NCI-H1694 (cell line): Measurements from ENCODE around the gene PPIG.
"Not testable (repeated sequence)": the region's sequence is repeated elsewhere in the genome, so short reads cannot be mapped to it uniquely, and the experiment has no call there.

Experiments used
- DNase-seq: peaks from one replicate; lab custom pipeline; 2025; lab: John Stamatoyannopoulos, UW

The PPIG gene

GRCh38 chr2:169664600-169664977 lies 80.4 kb downstream of the PPIG start:
- DNase-seq, result no peak

DNA sequence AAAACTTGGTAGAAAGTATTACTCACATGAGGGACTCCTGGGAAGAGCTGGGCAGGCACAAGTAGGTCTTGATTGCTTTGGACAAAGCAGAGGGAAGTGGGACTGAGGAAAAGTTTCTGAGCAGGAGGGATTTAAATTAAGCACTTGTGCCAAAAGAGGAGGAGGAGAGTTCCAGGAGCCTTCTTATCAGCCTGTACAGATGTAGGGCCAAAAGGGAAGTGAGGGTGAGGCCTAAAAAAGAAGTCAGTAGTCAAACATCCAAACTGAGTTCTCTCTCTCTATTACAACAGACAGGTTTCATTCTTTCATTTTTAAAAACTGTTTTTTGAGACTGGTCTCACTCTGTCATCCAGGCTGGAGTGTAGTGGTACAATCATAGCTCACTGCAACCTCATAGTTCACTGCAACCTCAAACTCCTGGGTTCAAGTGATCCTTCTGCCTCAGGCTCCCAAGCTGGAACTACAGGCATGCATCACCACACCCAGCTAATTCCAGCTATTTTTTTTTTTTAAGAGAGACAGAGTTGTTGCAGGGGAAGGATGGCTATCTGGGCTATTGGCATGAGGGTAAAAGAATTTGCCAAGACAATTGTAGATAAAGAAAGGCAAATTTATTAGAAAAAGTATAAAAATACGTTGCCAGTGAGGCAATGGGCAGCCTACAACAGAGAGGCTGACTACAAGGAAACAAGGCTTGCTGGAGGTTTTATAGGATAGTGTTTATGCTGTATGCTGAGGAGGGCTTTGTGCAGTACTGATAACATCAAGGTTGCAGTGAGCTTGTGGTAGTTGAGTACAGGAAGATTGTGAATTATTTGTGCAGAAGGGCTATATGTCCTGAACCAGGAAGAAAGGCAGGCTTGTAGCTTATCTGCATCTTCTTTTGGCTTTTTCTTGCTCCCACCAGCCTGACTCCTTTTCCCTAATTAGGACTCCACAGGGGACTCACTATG lies 81.1 kb downstream of the PPIG start:
- DNase-seq, result no peak

GRCh38 chr2:169667583-169667982 lies 83.4 kb downstream of the PPIG start:
- DNase-seq, result no peak

- DNase-seq, result no peak
Measured at GRCh38 chr2:169670215-169670651, 86.1 kb downstream of the PPIG start.

GRCh38 chr2:169670937-169671336 lies 86.8 kb downstream of the PPIG start:
- DNase-seq, result no peak

GRCh38 chr2:169672406-169672805 lies 88.3 kb downstream of the PPIG start:
- no peak for DNase-seq

- no peak for DNase-seq
Measured at GRCh38 chr2:169673106-169673505, 89.0 kb downstream of the PPIG start.

DNA sequence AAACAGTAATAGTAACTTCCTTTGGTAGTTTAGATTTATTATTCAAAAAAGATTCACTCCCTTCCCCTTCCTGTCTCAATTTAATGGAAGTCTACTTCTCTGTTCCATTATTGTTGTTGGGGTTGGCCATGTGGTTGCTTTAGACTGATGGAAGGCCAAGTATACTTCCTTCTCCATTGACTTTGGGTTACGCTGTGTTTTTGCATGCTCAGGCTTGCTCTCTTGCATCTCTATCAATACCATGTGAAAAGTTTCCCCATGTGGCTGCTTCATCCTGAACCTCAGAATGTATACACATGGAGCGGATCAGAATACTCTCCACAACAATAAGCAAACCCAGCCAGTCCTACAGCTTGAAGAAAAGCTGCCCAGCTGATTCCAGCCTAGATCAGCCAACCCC lies 89.8 kb downstream of the PPIG start:
- no peak for DNase-seq

DNA sequence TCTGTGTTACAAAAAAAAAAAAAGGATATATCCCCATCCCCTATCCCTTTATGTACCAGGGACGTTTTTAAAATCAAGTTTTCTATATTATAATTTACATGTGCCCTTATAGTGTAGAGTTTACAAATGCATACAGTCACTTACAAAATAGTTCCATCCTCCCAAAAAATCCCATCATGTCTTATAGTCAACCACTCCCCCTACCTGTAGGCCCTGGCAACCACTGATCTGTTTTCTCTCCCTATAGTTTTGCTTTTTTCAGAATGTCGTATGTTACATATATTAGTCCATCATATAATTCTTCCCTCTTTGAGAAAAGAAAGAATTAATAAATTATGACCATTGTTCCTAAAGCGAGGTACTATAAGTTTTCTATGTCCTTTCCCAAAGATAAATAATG lies 92.2 kb downstream of the PPIG start:
- no peak for DNase-seq

DNA sequence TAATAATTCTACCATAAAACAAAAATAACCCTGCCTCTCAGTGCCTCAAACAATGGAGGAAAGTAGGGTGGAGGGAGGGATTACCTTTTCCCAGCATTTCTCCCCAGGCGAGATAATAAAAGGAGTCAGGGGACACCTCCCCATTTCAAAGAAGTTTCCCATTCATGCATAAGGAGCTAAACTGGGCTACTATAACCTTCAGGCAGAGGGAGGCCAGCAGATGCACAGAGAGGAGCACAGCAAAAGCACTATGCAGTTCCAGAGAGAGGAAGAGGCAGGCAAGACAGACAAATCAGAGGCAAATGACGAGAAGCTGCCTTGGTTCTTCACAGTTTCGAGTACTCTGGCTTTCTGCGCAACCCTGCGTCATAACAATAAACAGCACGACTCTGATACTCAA lies 92.7 kb downstream of the PPIG start:
- no peak for DNase-seq

- no peak for DNase-seq
Measured at GRCh38 chr2:169683054-169683424, 98.9 kb downstream of the PPIG start.

- no peak for DNase-seq
Measured at GRCh38 chr2:169683425-169684134, 99.4 kb downstream of the PPIG start.

- no peak for DNase-seq
Measured at GRCh38 chr2:169684135-169684565, 100.0 kb downstream of the PPIG start.

DNA sequence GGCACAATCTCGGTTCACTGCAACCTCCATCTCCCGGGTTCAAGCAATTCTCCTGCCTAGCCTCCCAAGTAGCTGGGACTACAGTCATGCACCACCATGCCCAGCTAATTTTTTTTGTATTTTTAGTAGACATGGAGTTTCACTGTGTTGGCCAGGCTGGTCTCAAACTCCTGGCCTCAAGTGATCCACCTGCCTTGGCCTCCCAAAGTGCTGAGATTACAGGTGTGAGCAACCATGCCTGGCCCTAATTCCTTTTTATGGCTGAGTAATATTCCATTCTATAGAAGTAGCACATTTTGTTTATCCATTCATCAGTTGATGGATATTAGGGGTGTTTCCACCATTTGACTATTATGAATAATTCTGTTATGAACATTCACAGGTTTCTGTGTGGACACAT lies 100.6 kb downstream of the PPIG start:
- DNase-seq, result not testable (repeated sequence)

DNA sequence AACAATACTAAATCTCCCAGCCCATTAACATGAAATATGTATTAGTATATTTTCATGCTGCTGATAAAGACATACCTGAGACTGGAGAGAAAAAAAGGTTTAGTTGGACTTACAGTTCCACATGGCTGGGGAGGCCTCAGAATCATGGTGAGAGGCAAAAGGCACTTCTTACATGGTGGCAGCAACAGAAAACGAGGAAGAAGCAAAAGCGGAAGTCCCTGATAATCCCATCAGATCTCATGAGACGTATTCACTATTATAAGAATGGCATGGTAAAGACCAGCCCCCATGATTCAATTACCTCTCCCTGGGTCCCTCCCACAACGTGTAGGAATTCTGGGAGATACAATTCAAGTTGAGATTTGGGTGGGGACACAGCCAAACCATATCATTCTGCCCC lies 102.7 kb downstream of the PPIG start:
- not testable (repeated sequence) for DNase-seq

DNA sequence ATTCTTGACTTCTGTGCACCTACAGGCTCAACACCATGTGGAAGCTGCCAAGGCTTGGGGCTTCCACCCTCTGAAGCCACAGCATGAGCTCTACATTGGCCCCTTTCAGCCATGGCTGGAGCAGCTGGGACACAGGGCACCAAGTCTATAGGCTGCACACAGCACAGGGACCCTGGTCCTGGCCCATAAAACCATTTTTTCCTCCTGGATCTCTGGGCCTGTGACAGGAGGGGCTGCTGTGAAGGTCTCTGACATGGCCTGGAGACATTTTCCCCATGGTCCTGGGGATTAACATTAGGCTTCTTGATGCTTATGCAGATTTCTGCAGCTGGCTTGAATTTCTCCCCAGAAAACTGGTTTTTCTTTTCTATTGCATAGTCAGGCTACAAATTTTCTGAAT lies 103.8 kb downstream of the PPIG start:
- not testable (repeated sequence) for DNase-seq

DNA sequence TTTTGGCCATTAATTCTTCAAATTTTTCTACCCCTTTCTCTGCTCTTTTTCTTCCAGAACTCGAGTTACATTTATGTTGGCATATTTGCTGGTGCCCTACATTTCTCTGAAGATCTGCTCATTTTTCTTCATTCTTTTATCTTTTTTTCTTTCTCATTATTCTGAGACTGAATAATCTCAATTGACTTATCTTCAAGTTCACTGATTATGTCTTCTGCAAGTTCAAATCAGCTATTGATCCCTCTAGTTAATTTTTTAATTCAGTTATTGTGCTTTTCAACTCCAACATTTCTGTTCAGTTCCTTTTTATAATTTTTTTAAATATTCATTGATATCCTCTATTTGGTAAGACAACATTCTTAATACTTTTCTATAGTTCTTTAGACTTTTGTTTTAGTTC lies 106.8 kb downstream of the PPIG start:
- DNase-seq, result no peak
